ENCODE measurements around the gene ZC3H4. TPM values are rescaled to one million over a fixed set of nuclear protein-coding genes. Genes with fewer than 3 reads are reported as not detected.

The ZC3H4 gene
- total and polyA plus RNA-seq, 4 donors = 12.2 to 51.6 (median 16.2) TPM

DNA sequence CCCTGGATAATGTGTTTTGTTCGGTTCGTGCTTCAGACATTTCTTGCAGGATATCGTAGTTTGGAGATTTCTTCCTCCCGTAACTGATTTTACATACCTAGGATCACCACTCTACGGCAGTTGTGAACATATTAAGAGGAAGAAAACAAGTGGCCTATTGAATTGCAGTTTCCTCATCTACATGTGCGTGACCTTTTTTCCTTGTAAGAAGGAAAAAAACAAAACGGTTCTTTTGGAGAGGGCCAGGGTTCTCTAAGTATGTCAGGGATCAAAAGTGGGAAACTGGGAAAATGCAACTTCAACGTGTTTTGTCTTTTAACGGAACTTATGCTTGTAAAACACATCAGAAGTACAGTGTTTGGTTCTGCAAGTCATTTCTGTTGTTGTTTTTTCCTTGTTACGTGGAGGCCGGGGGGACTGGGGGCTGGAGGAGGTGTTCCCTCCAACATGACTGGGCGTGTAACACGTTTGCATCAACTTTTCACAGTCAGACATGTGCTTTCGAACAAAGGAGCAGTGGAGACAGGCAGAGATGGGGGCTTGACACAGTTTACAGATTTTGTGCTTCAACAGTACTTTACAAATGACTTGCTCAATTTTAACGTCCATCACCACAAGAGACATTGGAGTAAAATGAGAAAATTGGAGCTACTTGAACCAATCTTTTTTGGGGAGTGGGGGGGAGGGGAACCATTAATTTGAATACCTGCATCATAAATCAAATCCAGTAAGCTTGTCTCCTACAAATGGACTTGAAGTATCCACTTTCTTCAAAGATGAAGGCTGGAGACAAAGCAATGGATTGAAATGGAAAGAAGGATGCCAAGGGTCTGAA, 3.8 kb downstream of the ZC3H4 start:
- TF ChIP-seq, protein P1, sequence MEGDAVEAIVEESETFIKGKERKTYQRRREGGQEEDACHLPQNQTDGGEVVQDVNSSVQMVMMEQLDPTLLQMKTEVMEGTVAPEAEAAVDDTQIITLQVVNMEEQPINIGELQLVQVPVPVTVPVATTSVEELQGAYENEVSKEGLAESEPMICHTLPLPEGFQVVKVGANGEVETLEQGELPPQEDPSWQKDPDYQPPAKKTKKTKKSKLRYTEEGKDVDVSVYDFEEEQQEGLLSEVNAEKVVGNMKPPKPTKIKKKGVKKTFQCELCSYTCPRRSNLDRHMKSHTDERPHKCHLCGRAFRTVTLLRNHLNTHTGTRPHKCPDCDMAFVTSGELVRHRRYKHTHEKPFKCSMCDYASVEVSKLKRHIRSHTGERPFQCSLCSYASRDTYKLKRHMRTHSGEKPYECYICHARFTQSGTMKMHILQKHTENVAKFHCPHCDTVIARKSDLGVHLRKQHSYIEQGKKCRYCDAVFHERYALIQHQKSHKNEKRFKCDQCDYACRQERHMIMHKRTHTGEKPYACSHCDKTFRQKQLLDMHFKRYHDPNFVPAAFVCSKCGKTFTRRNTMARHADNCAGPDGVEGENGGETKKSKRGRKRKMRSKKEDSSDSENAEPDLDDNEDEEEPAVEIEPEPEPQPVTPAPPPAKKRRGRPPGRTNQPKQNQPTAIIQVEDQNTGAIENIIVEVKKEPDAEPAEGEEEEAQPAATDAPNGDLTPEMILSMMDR (IDR thresholded peaks at IDR 0.05; ENCODE audit: control extremely low read depth, extremely low read depth) = no peak
- peak overlapping the region; percentile 9 to 88 for H3K27ac ChIP-seq (ENCODE audit: low read depth in 1 of 2, low read length in 1 of 2)
- peaks cover 3 to 53% (median 19%) of the 10 kb centered on the region in 5 donors for H3K4me1 ChIP-seq (ENCODE audit: control insufficient read depth in 5 of 5, insufficient read depth in 5 of 5, low read length in 5 of 5)
- no peaks in the 10 kb centered on the region for H3K9me3 ChIP-seq (ENCODE audit: control insufficient read depth in 4 of 4, insufficient read depth in 3 of 4, low read length in 3 of 4)
- H3K27me3 ChIP-seq (ENCODE audit: control insufficient read depth in 3 of 3, insufficient read depth in 3 of 3, low read length in 2 of 3) = no peaks in the 10 kb centered on the region
- H3K36me3 ChIP-seq (ENCODE audit: control insufficient read depth in 4 of 4, insufficient read depth in 4 of 4, low read length in 4 of 4) = peaks cover 0 to 7% (median 3%) of the 10 kb centered on the region in 4 donors
- 8 to 9% methylated on average over 15 of the region's 15 CpGs for WGBS, 2 donors
- ATAC-seq (ENCODE audit: insufficient read depth, low FRiP score) (no peak), DNase-seq (peak in 2 of 3 donors; percentile 37 to 49)
- no peak overlapping the region for H3K4me3 ChIP-seq
- peak overlapping the region in 1 of 2 donors; percentile 94 for H3K9ac ChIP-seq (ENCODE audit: insufficient read depth in 1 of 2, low read length in 2 of 2)

DNA sequence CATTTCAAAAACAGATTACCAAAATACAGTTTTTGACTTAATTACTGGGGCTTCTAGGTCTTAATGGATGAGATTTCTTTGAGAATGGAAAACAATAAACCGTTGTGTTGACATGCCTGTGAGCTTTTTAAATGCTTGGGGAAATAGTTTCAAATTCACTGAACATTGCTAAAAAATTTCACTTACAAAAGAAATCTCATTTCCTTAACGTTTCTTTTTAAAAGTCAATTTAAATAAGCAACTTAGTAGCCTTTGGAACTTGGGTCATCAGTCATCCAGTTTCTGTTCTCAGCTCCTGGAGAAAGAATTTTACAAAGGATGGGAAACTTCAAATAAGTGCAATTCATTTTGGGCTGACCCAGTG, 4.4 kb downstream of the ZC3H4 start:
- peak overlapping the region in 1 of 2 donors; percentile 68 for H3K9ac ChIP-seq (ENCODE audit: insufficient read depth in 1 of 2, low read length in 2 of 2)

DNA sequence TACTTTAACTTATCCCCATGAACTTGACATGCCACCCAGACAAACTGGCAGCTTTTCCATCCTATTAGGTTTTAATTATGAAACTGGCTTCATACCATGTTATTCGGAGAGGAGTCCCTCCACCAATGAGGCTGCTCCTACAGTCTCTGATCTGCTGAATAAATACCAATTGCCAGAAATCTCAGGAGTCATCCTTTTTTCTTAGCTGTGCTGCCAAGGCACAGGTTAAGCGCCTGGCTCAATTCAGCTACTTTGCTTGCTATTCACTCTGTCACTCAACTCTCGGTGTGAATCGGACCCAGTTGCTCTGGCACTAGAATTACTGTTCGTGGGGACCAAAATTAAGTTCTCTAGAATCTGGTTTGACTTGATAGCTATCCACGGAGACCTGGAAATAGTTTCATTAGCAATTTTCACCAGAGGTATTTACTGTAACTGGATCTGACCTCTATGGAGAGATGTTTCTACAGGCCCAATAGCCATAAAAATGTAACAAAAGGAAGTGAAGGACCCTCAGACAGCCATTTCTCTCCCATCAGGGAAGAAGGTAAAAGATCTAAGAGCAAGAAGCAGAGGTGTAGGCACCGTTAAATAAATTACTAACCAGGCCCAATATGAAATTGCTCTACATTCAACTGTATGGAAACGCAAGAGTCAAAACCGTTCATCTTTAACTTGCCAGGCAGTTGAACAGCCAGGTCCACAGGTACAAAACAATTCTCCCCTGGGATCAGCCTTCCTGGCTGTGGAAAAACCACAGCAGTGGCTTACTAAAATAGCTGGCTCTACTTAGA, 5.4 kb downstream of the ZC3H4 start:
- no peak for ATAC-seq (ENCODE audit: insufficient read depth, low FRiP score)
- 84 to 88% methylated on average over 9 of the region's 9 CpGs for WGBS, 2 donors

More for the DNA sequence above, 4.4 kb downstream of the ZC3H4 start:
- Histone ChIP-seq H3K36me3 (ENCODE audit: control insufficient read depth in 4 of 4, insufficient read depth in 4 of 4, low read length in 4 of 4) (peaks cover 0 to 7% (median 3%) of the 10 kb centered on the region in 4 donors), H3K4me3 (no peak overlapping the region), H3K27ac (ENCODE audit: low read depth in 1 of 2, low read length in 1 of 2) (peak overlapping the region in 1 of 2 donors; percentile 9), H3K9me3 (ENCODE audit: control insufficient read depth in 4 of 4, insufficient read depth in 3 of 4, low read length in 3 of 4) (no peaks in the 10 kb centered on the region), H3K27me3 (ENCODE audit: control insufficient read depth in 3 of 3, insufficient read depth in 3 of 3, low read length in 2 of 3) (no peaks in the 10 kb centered on the region), H3K4me1 (ENCODE audit: control insufficient read depth in 5 of 5, insufficient read depth in 5 of 5, low read length in 5 of 5) (peaks cover 3 to 50% (median 19%) of the 10 kb centered on the region in 5 donors)
- DNase-seq (no peak), ATAC-seq (ENCODE audit: insufficient read depth, low FRiP score) (no peak)
- 34 to 39% methylated on average over 2 of the region's 2 CpGs for WGBS, 2 donors
- TF ChIP-seq, protein P1 (IDR thresholded peaks at IDR 0.05; ENCODE audit: control extremely low read depth, extremely low read depth) = no peak

More for the DNA sequence above, 5.4 kb downstream of the ZC3H4 start:
- TF ChIP-seq, protein P1 (IDR thresholded peaks at IDR 0.05; ENCODE audit: control extremely low read depth, extremely low read depth) = no peak
- H3K9me3 ChIP-seq (ENCODE audit: control insufficient read depth in 4 of 4, insufficient read depth in 3 of 4, low read length in 3 of 4) = no peaks in the 10 kb centered on the region
- peak in 1 of 3 donors; percentile 25 for DNase-seq
- H3K27me3 ChIP-seq (ENCODE audit: control insufficient read depth in 3 of 3, insufficient read depth in 3 of 3, low read length in 2 of 3) = no peaks in the 10 kb centered on the region
- no peak overlapping the region for H3K4me3 ChIP-seq
- peak overlapping the region; percentile 79 to 80 for H3K27ac ChIP-seq (ENCODE audit: low read depth in 1 of 2, low read length in 1 of 2)
- H3K9ac ChIP-seq (ENCODE audit: insufficient read depth in 1 of 2, low read length in 2 of 2) = peak overlapping the region in 1 of 2 donors; percentile 39
- peaks cover 3 to 46% (median 19%) of the 10 kb centered on the region in 5 donors for H3K4me1 ChIP-seq (ENCODE audit: control insufficient read depth in 5 of 5, insufficient read depth in 5 of 5, low read length in 5 of 5)
- peaks cover 0 to 7% (median 3%) of the 10 kb centered on the region in 4 donors for H3K36me3 ChIP-seq (ENCODE audit: control insufficient read depth in 4 of 4, insufficient read depth in 4 of 4, low read length in 4 of 4)

Data from lung (tissue), 12 donors.